DOHH2 (cell line): ENCODE data around the gene KDM7A.

Source experiments
- CTCF ChIP-seq: fragments of 200-600 bp; sonication (generic); IDR thresholded peaks from one replicate; pipeline ENCODE4 v1.5.1; 2014; ENCODE audit warnings: antibody characterized with exemption, mild to moderate bottlenecking, low read depth, low read length; ENCODE audit not compliant: poor library complexity, severe bottlenecking
- EZH2phosphoT487 ChIP-seq: fragments of 200-600 bp; sonication (generic); IDR thresholded peaks from 2 replicates; pipeline ENCODE4 v1.6.1; 2017; ENCODE audit warnings: borderline replicate concordance, mild to moderate bottlenecking, antibody characterized with exemption, low read length, moderate library complexity, mixed read lengths

GRCh38 chr7:140156460-140157080 is 20.2 kb downstream of the KDM7A start:
- no peak for TF ChIP-seq CTCF
- no peak for TF ChIP-seq EZH2phosphoT487
